Limb (tissue), 2 donors: ENCODE measurements around the gene LRRIQ1.

Experiments
- DNase-seq, 2 donors: peaks; one replicate each; pipeline ENCODE4 v3.0.0-alpha.2; 2016; ENCODE audit errors: extremely low spot score in 2 of 2

The LRRIQ1 gene

GRCh38 chr12:85057370-85057963, 21.3 kb downstream of the LRRIQ1 start:
- DNase-seq = peak in 1 of 2 donors; percentile 52

GRCh38 chr12:85058339-85058738, 22.2 kb downstream of the LRRIQ1 start:
- no peak for DNase-seq

GRCh38 chr12:85059594-85059993, 23.4 kb downstream of the LRRIQ1 start:
- DNase-seq = no peak

- DNase-seq = no peak
Observed at GRCh38 chr12:85060916-85061315, 24.8 kb downstream of the LRRIQ1 start.

GRCh38 chr12:85065837-85066482, 29.8 kb downstream of the LRRIQ1 start:
- DNase-seq = peak in 1 of 2 donors; percentile 29

GRCh38 chr12:85072826-85073225, 36.7 kb downstream of the LRRIQ1 start:
- DNase-seq = no peak

- peak in 1 of 2 donors; percentile 74 for DNase-seq
Observed at GRCh38 chr12:85076688-85077430, 40.7 kb downstream of the LRRIQ1 start.

GRCh38 chr12:85085066-85085465, 48.9 kb downstream of the LRRIQ1 start:
- no peak for DNase-seq

- DNase-seq = no peak
Observed at GRCh38 chr12:85089792-85090191, 53.6 kb downstream of the LRRIQ1 start.

- no peak for DNase-seq
Observed at GRCh38 chr12:85092814-85093370, 56.7 kb downstream of the LRRIQ1 start.

- no peak for DNase-seq
Observed at GRCh38 chr12:85095501-85095900, 59.4 kb downstream of the LRRIQ1 start.

- DNase-seq = no peak
Observed at GRCh38 chr12:85130646-85131045, 94.5 kb downstream of the LRRIQ1 start.

- DNase-seq = no peak
Observed at GRCh38 chr12:85138833-85139232, 102.7 kb downstream of the LRRIQ1 start.

GRCh38 chr12:85147331-85147730, 111.2 kb downstream of the LRRIQ1 start:
- DNase-seq = no peak

GRCh38 chr12:85152311-85152729, 116.2 kb downstream of the LRRIQ1 start:
- no peak for DNase-seq

GRCh38 chr12:85155791-85156190, 119.6 kb downstream of the LRRIQ1 start:
- peak in 1 of 2 donors; percentile 10 for DNase-seq

- DNase-seq = no peak
Observed at GRCh38 chr12:85156569-85156968, 120.4 kb downstream of the LRRIQ1 start.

- no peak for DNase-seq
Observed at GRCh38 chr12:85157035-85157603, 121.0 kb downstream of the LRRIQ1 start.

- DNase-seq = no peak
Observed at GRCh38 chr12:85163752-85164321, 127.7 kb downstream of the LRRIQ1 start.

- DNase-seq = peak in 1 of 2 donors; percentile 27
Observed at GRCh38 chr12:85179680-85180270, 143.6 kb downstream of the LRRIQ1 start.

GRCh38 chr12:85182699-85183098, 146.5 kb downstream of the LRRIQ1 start:
- no peak for DNase-seq
